Measurements from ENCODE around the gene PDS5A.

The PDS5A gene

DNA sequence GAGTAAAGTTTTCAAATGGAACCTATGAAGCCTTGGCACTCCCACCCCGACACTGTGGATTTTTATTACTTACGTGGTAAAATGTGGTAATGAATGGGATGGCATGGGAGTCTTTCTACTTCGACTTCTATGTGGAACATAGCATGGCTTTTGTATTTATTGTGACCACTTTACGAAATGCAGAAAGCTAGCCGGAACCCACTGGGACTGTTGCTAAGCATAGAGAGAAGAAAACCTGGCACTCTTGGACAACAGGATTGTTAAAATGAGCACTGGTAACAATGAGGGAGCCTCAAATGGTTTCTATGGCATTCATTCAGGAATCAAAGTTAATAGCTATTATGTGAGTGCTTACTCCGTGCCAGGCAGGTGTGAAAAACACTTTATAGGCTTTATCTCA, 113.3 kb downstream of the PDS5A start:
- peaks cover 74% of the 10 kb centered on the region for H3K36me3 ChIP-seq (ENCODE audit: control insufficient read depth, low read length)

GRCh38 chr4:39860804-39861203, 116.9 kb downstream of the PDS5A start:
- no peak for TF ChIP-seq CTCF (IDR thresholded peaks at IDR 0.05; ENCODE audit: low read depth, low read length, poor library complexity, severe bottlenecking)
- no peak overlapping the region for H3K4me3 ChIP-seq (ENCODE audit: low read length)
- no peaks in the 10 kb centered on the region for H3F3A ChIP-seq (ENCODE audit: control insufficient read depth, insufficient read depth)
- H3K27ac ChIP-seq (ENCODE audit: low read depth, low read length) = no peak overlapping the region
- H4K20me1 ChIP-seq (ENCODE audit: control insufficient read depth, insufficient read depth, low read depth, low read length) = no peaks in the 10 kb centered on the region
- no peak overlapping the region for H3K4me2 ChIP-seq (ENCODE audit: low read length)
- peaks cover 63% of the 10 kb centered on the region for H3K36me3 ChIP-seq (ENCODE audit: control insufficient read depth, low read length)
- H3K9me3 ChIP-seq (ENCODE audit: control insufficient read depth, insufficient read depth, low read length) = no peaks in the 10 kb centered on the region
- no peaks in the 10 kb centered on the region for H3K27me3 ChIP-seq (ENCODE audit: control insufficient read depth, low read length)
- no peaks in the 10 kb centered on the region for H3K79me2 ChIP-seq (ENCODE audit: control insufficient read depth, low read length)
- H3K4me1 ChIP-seq (ENCODE audit: control insufficient read depth, low read length) = no peaks in the 10 kb centered on the region
- no peaks in the 10 kb centered on the region for H3K9me2 ChIP-seq (replicated peaks; ENCODE audit: control insufficient read depth, low read length)

More for the DNA sequence above, 113.3 kb downstream of the PDS5A start:
- Histone ChIP-seq H4K20me1 (ENCODE audit: control insufficient read depth, insufficient read depth, low read depth, low read length) (no peaks in the 10 kb centered on the region), H3K27me3 (ENCODE audit: control insufficient read depth, low read length) (no peaks in the 10 kb centered on the region), H3K4me1 (ENCODE audit: control insufficient read depth, low read length) (no peaks in the 10 kb centered on the region), H3K27ac (ENCODE audit: low read depth, low read length) (no peak overlapping the region), H3K4me2 (ENCODE audit: low read length) (no peak overlapping the region), H3K4me3 (ENCODE audit: low read length) (no peak overlapping the region), H3K79me2 (ENCODE audit: control insufficient read depth, low read length) (no peaks in the 10 kb centered on the region), H3K9me2 (replicated peaks; ENCODE audit: control insufficient read depth, low read length) (no peaks in the 10 kb centered on the region), H3F3A (ENCODE audit: control insufficient read depth, insufficient read depth) (no peaks in the 10 kb centered on the region), H3K9me3 (ENCODE audit: control insufficient read depth, insufficient read depth, low read length) (no peaks in the 10 kb centered on the region)
- TF ChIP-seq EZH2phosphoT487 (IDR thresholded peaks at IDR 0.05; ENCODE audit: borderline replicate concordance, low read length) = no peak
- no peak for TF ChIP-seq CTCF (IDR thresholded peaks at IDR 0.05; ENCODE audit: low read depth, low read length, poor library complexity, severe bottlenecking)

GRCh38 chr4:39855909-39856512, 121.7 kb downstream of the PDS5A start:
- H4K20me1 ChIP-seq (ENCODE audit: control insufficient read depth, insufficient read depth, low read depth, low read length) = no peaks in the 10 kb centered on the region
- H3K36me3 ChIP-seq (ENCODE audit: control insufficient read depth, low read length) = peaks cover 61% of the 10 kb centered on the region
- H3F3A ChIP-seq (ENCODE audit: control insufficient read depth, insufficient read depth) = 0 out of 2 replicates have a peak, but pooled peaks cover under 1% of the 10 kb centered on the region
- no peaks in the 10 kb centered on the region for H3K79me2 ChIP-seq (ENCODE audit: control insufficient read depth, low read length)
- no peaks in the 10 kb centered on the region for H3K4me1 ChIP-seq (ENCODE audit: control insufficient read depth, low read length)
- no peak overlapping the region for H3K4me3 ChIP-seq (ENCODE audit: low read length)
- no peak overlapping the region for H3K27ac ChIP-seq (ENCODE audit: low read depth, low read length)
- TF ChIP-seq CTCF (IDR thresholded peaks at IDR 0.05; ENCODE audit: low read depth, low read length, poor library complexity, severe bottlenecking) = no peak
- H3K9me2 ChIP-seq (replicated peaks; ENCODE audit: control insufficient read depth, low read length) = no peaks in the 10 kb centered on the region
- no peaks in the 10 kb centered on the region for H3K9me3 ChIP-seq (ENCODE audit: control insufficient read depth, insufficient read depth, low read length)
- no peaks in the 10 kb centered on the region for H3K27me3 ChIP-seq (ENCODE audit: control insufficient read depth, low read length)
- H3K4me2 ChIP-seq (ENCODE audit: low read length) = no peak overlapping the region
